Gastroesophageal sphincter (tissue), 4 donors: ENCODE results near the gene SH3RF2. TPM values are rescaled to one million over a fixed set of nuclear protein-coding genes. Genes with fewer than 3 reads are reported as not detected.

Experiments
- ATAC-seq: fragments of 150-250 bp; one replicate; pipeline ENCODE4 v1.9.1; 2016; ENCODE audit warnings: mild to moderate bottlenecking, moderate library complexity
- H3K27ac ChIP-seq, 4 donors: fragments of 200-600 bp; sonication (generic) in 3 of 4; 1 replicate in 3 of 4; 2 replicates in 1 of 4; pipeline ENCODE4 v1.5.1; 2016 to 2019
- H3K27me3 ChIP-seq: fragments of 200-600 bp; sonication (generic); one replicate; pipeline ENCODE4 v1.5.1; 2019
- H3K36me3 ChIP-seq, 2 donors: fragments of 200-600 bp; sonication (generic); one replicate each; pipeline ENCODE4 v1.5.1; 2019; ENCODE audit warnings: control low read depth in 1 of 2
- H3K4me1 ChIP-seq, 3 donors: fragments of 200-600 bp; sonication (generic); 1 replicate in 2 of 3; 2 replicates in 1 of 3; pipeline ENCODE4 v1.5.1; 2016 to 2019; ENCODE audit warnings: control low read depth in 2 of 3
- H3K4me3 ChIP-seq, 2 donors: fragments of 200-600 bp; sonication (generic); one replicate each; pipeline ENCODE4 v1.5.1; 2019; ENCODE audit warnings: mild to moderate bottlenecking in 1 of 2, moderate library complexity in 1 of 2
- H3K9me3 ChIP-seq, 3 donors: fragments of 200-600 bp; sonication (generic); one replicate each; pipeline ENCODE4 v1.5.1; 2017 to 2019; ENCODE audit warnings: control low read depth in 2 of 3
- EP300 ChIP-seq: sonication (generic); formaldehyde crosslinking; IDR thresholded peaks from one replicate; pipeline ENCODE4 v1.6.1; 2017; ENCODE audit warnings: antibody characterized with exemption, mild to moderate bottlenecking
- POLR2A ChIP-seq, 2 donors: fragments of 450-650 bp; IDR thresholded peaks; one replicate each; pipeline ENCODE4 v1.6.1; 2017; ENCODE audit warnings: antibody characterized with exemption in 2 of 2, mild to moderate bottlenecking in 2 of 2, moderate library complexity in 1 of 2
- POLR2AphosphoS5 ChIP-seq: sonication (generic); formaldehyde crosslinking; IDR thresholded peaks from one replicate; pipeline ENCODE4 v1.6.1; 2017; ENCODE audit warnings: antibody characterized with exemption
- WGBS, 2 donors: methylation state at CpG; one replicate each; pipeline ENCODE4 v1.1.5; 2018; ENCODE audit warnings: low coverage in 1 of 2; 5-methylcytosine and 5-hydroxymethylcytosine counted together
- total RNA-seq, 4 donors: library from RNA; depleted of rRNA; stranded (reverse); fragments of >200 nt; gene quantifications; one replicate each; pipeline ENCODE4 v1.1.0, GENCODE V29; 2016
- TF ChIP-seq, protein P1 (sequence below), 4 experiments: fragments of 200-600 bp in 2 of 4; fragments of 450-650 bp in 2 of 4; sonication (generic) in 1 of 4; IDR thresholded peaks; one replicate each; pipeline ENCODE4 v1.5.1; 2017 to 2019; ENCODE audit warnings: antibody characterized with exemption in 4 of 4, mild to moderate bottlenecking in 2 of 4, moderate library complexity in 2 of 4

SH3RF2 gene
- total RNA-seq, 4 donors from 2014 or later, result 0.27 to 5.2 (median 1.0) TPM

DNA sequence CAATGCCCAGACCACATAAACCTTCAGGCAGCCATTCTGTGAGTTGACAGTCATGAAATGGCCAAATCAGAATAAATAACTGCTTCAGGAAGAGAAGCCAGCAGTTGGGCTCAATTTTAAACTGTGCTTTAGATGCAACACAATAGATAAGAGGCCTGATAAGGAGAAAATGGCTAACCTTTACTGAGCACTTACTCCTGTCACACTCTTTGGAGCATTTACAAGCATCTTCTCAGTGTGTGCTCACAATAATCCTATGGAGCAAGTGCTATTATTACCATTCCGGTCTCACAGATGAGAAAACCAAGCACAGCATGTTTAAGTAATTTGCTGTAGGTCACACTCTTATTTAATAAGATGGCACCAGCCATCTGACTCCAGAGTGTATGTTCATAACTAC lies 11.5 kb upstream of the SH3RF2 start:
- Histone ChIP-seq H3K9me3 (no peaks in the 10 kb centered on the region), H3K27ac (peak overlapping the region in 3 of 4 donors; percentile 8 to 55 (median 48)), H3K4me1 (peaks cover 0 to 16% (median 5%) of the 10 kb centered on the region in 3 donors), H3K36me3 (no peaks in the 10 kb centered on the region), H3K4me3 (no peak overlapping the region), H3K27me3 (no peaks in the 10 kb centered on the region)
- ATAC-seq, result no peak
- TF ChIP-seq, protein P1, sequence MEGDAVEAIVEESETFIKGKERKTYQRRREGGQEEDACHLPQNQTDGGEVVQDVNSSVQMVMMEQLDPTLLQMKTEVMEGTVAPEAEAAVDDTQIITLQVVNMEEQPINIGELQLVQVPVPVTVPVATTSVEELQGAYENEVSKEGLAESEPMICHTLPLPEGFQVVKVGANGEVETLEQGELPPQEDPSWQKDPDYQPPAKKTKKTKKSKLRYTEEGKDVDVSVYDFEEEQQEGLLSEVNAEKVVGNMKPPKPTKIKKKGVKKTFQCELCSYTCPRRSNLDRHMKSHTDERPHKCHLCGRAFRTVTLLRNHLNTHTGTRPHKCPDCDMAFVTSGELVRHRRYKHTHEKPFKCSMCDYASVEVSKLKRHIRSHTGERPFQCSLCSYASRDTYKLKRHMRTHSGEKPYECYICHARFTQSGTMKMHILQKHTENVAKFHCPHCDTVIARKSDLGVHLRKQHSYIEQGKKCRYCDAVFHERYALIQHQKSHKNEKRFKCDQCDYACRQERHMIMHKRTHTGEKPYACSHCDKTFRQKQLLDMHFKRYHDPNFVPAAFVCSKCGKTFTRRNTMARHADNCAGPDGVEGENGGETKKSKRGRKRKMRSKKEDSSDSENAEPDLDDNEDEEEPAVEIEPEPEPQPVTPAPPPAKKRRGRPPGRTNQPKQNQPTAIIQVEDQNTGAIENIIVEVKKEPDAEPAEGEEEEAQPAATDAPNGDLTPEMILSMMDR (IDR thresholded peaks at IDR 0.05), result no peak
- TF ChIP-seq EP300, result no peak
- no peak for TF ChIP-seq POLR2A (IDR thresholded peaks at IDR 0.05)
- TF ChIP-seq POLR2AphosphoS5, result no peak
- 58 to 73% methylated on average over 1 of the region's 1 CpG for WGBS, 2 donors

GRCh38 chr5:145925353-145925752 lies 11.0 kb upstream of the SH3RF2 start:
- peak overlapping the region in 2 of 4 donors; percentile 48 to 55 for H3K27ac ChIP-seq
- H3K27me3 ChIP-seq, result no peaks in the 10 kb centered on the region
- no peaks in the 10 kb centered on the region for H3K36me3 ChIP-seq
- H3K4me1 ChIP-seq, result peaks cover 0 to 16% (median 5%) of the 10 kb centered on the region in 3 donors
- 25% methylated on average over 1 of the region's 1 CpG; no CpG with 5 or more reads in 1 of the 2 donors for WGBS, 2 donors
- no peak overlapping the region for H3K4me3 ChIP-seq
- H3K9me3 ChIP-seq, result no peaks in the 10 kb centered on the region
- peak; percentile 88 for ATAC-seq
- TF ChIP-seq, protein P1 (IDR thresholded peaks at IDR 0.05), result no peak
- TF ChIP-seq POLR2AphosphoS5 (no peak), POLR2A (IDR thresholded peaks at IDR 0.05) (no peak), EP300 (no peak)

DNA sequence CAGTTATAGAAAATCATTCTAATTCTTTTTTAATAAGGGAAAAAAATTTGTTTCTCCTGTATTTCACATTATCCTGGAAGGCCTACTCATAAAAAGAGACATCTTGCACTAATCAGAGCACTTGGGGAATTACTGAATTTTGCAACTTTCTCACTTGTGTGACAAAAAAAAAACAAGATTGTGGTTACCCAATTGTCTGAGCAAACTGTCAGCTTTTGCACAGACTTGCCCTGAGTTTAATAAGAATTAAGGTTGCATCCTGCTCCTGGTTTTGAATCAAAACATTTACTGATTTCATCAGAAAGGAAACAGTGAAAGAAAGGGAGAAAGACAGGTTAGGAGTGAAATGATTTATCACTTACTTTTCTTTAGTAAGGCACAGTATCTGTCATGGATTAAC lies 10.6 kb upstream of the SH3RF2 start:
- Histone ChIP-seq H3K9me3 (no peaks in the 10 kb centered on the region), H3K36me3 (no peaks in the 10 kb centered on the region), H3K4me1 (peaks cover 0 to 16% (median 5%) of the 10 kb centered on the region in 3 donors), H3K4me3 (no peak overlapping the region), H3K27ac (peak overlapping the region in 2 of 4 donors; percentile 48 to 55), H3K27me3 (no peaks in the 10 kb centered on the region)
- peak; percentile 79 for ATAC-seq
- TF ChIP-seq EP300 (no peak), POLR2AphosphoS5 (peak; percentile 15)

DNA sequence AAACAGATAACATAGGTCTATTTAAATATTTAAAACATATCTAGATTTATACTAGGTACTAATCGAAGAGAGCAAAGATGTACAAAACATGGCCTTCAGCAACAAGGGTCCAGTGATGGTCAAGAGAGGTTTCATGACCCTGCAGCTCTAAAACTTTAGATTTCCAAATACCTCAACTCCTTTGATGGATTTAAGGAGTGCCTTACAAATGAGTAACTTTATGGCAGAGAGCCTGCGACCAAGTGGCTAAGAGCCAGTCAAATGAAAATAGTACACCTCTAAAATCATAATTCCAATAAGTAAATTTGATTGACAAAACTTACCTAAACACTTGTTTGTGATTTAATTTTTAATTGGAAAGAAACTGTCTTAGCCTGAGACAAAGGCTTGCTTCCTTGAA lies 4.7 kb upstream of the SH3RF2 start:
- Histone ChIP-seq H3K27me3 (no peaks in the 10 kb centered on the region), H3K36me3 (no peaks in the 10 kb centered on the region), H3K4me1 (peaks cover 0 to 14% (median 0%) of the 10 kb centered on the region in 3 donors), H3K27ac (no peak overlapping the region), H3K9me3 (no peaks in the 10 kb centered on the region), H3K4me3 (no peak overlapping the region)
- TF ChIP-seq POLR2A (IDR thresholded peaks at IDR 0.05) (no peak), EP300 (no peak), POLR2AphosphoS5 (no peak)
- TF ChIP-seq, protein P1 (IDR thresholded peaks at IDR 0.05), result no peak
- 63 to 86% methylated on average over 2 of the region's 2 CpGs for WGBS, 2 donors
- ATAC-seq, result no peak

DNA sequence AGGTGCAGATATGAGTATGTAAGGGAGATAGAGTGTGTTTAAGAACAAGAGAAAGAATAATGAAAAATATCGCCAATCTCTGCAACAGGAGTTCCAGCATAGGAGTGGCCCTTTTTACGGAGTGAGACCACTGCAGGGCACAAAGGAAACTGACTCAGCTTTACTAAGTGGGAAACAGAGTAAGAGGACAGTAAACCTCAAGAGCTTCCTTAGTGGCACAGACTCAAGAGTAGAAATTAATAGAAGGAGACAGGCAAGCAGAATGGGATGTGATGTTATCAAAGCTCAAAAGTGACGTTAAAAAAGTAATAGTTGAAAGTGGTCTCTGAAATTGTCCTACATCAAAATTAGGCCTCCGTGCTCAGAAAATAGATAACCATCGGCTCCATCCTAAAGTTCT lies 2.1 kb upstream of the SH3RF2 start:
- Histone ChIP-seq H3K27me3 (no peaks in the 10 kb centered on the region), H3K4me3 (no peak overlapping the region), H3K36me3 (no peaks in the 10 kb centered on the region), H3K9me3 (no peaks in the 10 kb centered on the region), H3K27ac (no peak overlapping the region), H3K4me1 (peaks cover 0 to 25% (median 0%) of the 10 kb centered on the region in 3 donors)
- WGBS, 2 donors, result 70 to 82% methylated on average over 5 of the region's 5 CpGs
- TF ChIP-seq POLR2AphosphoS5 (no peak), POLR2A (IDR thresholded peaks at IDR 0.05) (no peak), EP300 (no peak)
- TF ChIP-seq, protein P1 (IDR thresholded peaks at IDR 0.05), result no peak
- ATAC-seq, result no peak
